Endothelial cell of umbilical vein (primary cell): ENCODE results near the gene PAPPA. TPM values are rescaled to one million over a fixed set of nuclear protein-coding genes. Genes with fewer than 3 reads are reported as not detected.

Experiments
- BruUV-seq: library from RNA; stranded (reverse); fragments of 400-500 nt; replicated peaks from 2 replicates; lab custom pipeline; 2021; lab: Mats Ljungman, UMichigan
- CTCF ChIA-PET: fragments of 300-600, 350-600 bp; sonication (Branson Sonifier 250); formaldehyde crosslinking; loops from one replicate; lab custom pipeline; 2021; ENCODE audit warnings: antibody characterized with exemption, inconsistent platforms; lab: Charles Lee
- POLR2A ChIA-PET: fragments of 300-600, 350-600 bp; sonication (Branson Sonifier 250); formaldehyde crosslinking; loops from one replicate; lab custom pipeline; 2021; ENCODE audit warnings: antibody characterized with exemption, inconsistent platforms; lab: Charles Lee
- DNase-seq: peaks from one replicate; pipeline ENCODE4 v3.0.0-alpha.2; 2011; ENCODE audit warnings: low read depth, low spot score
- FAIRE-seq: peaks from 2 replicates; lab custom pipeline; 2011; peaks lifted over from hg19 to GRCh38; lab: Jason Lieb, UNC
- H2AFZ ChIP-seq: 2 replicates; pipeline ENCODE4 v1.6.0; 2012; ENCODE audit warnings: low read depth, low read length, control low read depth, inconsistent platforms
- H3K27ac ChIP-seq: 2 replicates; pipeline ENCODE4 v1.5.1; 2011; ENCODE audit warnings: low read depth, mild to moderate bottlenecking, control low read depth, low read length, moderate library complexity; ENCODE audit not compliant: insufficient read depth
- H3K27me3 ChIP-seq, 2 experiments: 2 replicates each; pipeline versions ENCODE4 v1.6.0 to v1.6.1; 2011; ENCODE audit warnings: low read length in 2 of 2, mixed read lengths in 1 of 2; ENCODE audit not compliant: control insufficient read depth in 2 of 2, insufficient read depth in 2 of 2
- H3K36me3 ChIP-seq, 2 experiments: 2 replicates in 1 of 2; 3 replicates in 1 of 2; pipeline ENCODE4 v1.5.1; 2011; ENCODE audit warnings: low read length in 2 of 2, mild to moderate bottlenecking in 1 of 2, moderate library complexity in 1 of 2; ENCODE audit not compliant: control insufficient read depth in 2 of 2, insufficient read depth in 2 of 2; ENCODE audit errors: extremely low read depth in 1 of 2
- H3K4me1 ChIP-seq: 3 replicates; pipeline ENCODE4 v1.5.1; 2011; ENCODE audit warnings: mild to moderate bottlenecking, low read length; ENCODE audit not compliant: control insufficient read depth, insufficient read depth; ENCODE audit errors: extremely low read depth
- H3K4me2 ChIP-seq: 2 replicates; pipeline ENCODE4 v1.6.1; 2011; ENCODE audit warnings: low read length, control low read depth, mixed read lengths; ENCODE audit not compliant: insufficient read depth
- H3K4me3 ChIP-seq, 3 experiments: fragments of 200-600 bp in 1 of 3; sonication (generic), shearing (Covaris generic) in 1 of 3; replicated peaks in 1 of 3; 2 replicates each; pipeline ENCODE4 v1.5.1; 2011 to 2016; ENCODE audit warnings: control low read depth in 3 of 3, low read length in 3 of 3, mild to moderate bottlenecking in 2 of 3, inconsistent platforms in 1 of 3, low read depth in 1 of 3, moderate library complexity in 1 of 3; ENCODE audit not compliant: insufficient read depth in 1 of 3
- H3K79me2 ChIP-seq: 2 replicates; pipeline ENCODE4 v1.6.0; 2012; ENCODE audit warnings: low read length, inconsistent platforms; ENCODE audit not compliant: control insufficient read depth, insufficient read depth
- H3K9ac ChIP-seq: replicated peaks from 2 replicates; pipeline ENCODE3; 2011; ENCODE audit warnings: low read length, control low read depth; ENCODE audit not compliant: insufficient read depth; ENCODE audit errors: extremely low read depth
- H3K9me1 ChIP-seq: replicated peaks from 3 replicates; pipeline ENCODE4 v1.6.0; 2011; ENCODE audit warnings: mild to moderate bottlenecking, low read length; ENCODE audit not compliant: control insufficient read depth, insufficient read depth; ENCODE audit errors: extremely low read depth
- H3K9me3 ChIP-seq: replicated peaks from 2 replicates; pipeline ENCODE4 v1.5.1; 2012; ENCODE audit warnings: low read length, inconsistent platforms; ENCODE audit not compliant: control insufficient read depth, insufficient read depth
- H4K20me1 ChIP-seq: replicated peaks from 2 replicates; pipeline ENCODE3; 2011; ENCODE audit warnings: mild to moderate bottlenecking, low read length; ENCODE audit not compliant: control insufficient read depth, insufficient read depth; ENCODE audit errors: extremely low read depth
- CTCF ChIP-seq, 2 donors: IDR thresholded peaks; 1 replicate in 1 of 2; 2 replicates in 1 of 2; pipeline ENCODE4 v1.5.1; 2011; ENCODE audit warnings: low read length in 2 of 2, mild to moderate bottlenecking in 2 of 2, moderate library complexity in 2 of 2, control low read depth in 1 of 2, inconsistent platforms in 1 of 2, low read depth in 1 of 2; ENCODE audit not compliant: insufficient read depth in 1 of 2; ENCODE audit errors: extremely low read depth in 1 of 2
- MAX ChIP-seq: IDR thresholded peaks from 2 replicates; pipeline ENCODE4 v1.6.1; 2011; ENCODE audit not compliant: insufficient read depth, insufficient read length
- MYC ChIP-seq: IDR thresholded peaks from one replicate; pipeline ENCODE4 v1.6.1; 2011; ENCODE audit warnings: mild to moderate bottlenecking, low read depth, low read length
- dilution Hi-C: fragments of 300-500 bp; cut with MboI; formaldehyde crosslinking; loops from one replicate; pipeline ENCODE4 v1.15.0; 2019; ENCODE audit warnings: low sequenced_read_pairs; ENCODE audit not compliant: extremely low pct_ligation_motif_present
- intact Hi-C: fragments of 100-400 bp; cut with micrococcal nuclease; formaldehyde crosslinking; loops from one replicate; pipeline ENCODE4 v1.10.0; 2022
- polyA plus RNA-seq, 4 experiments: library from polyadenylated mRNA; depleted of rRNA in 3 of 4; stranded (reverse) in 3 of 4; unstranded in 1 of 4; fragments of >200 nt; gene quantifications; 2 replicates each; pipeline versions ENCODE4 v1.2.1 to v1.2.3, GENCODE V29; 2011 to 2012; ENCODE audit warnings: missing spikeins in 1 of 4
- total RNA-seq: library from RNA; stranded (reverse); gene quantifications from 2 replicates; pipeline ENCODE4 v1.2.3, GENCODE V29; 2021

Gene PAPPA
- total and polyA plus RNA-seq, 2 donors (not counting 3 experiments of a cell fraction or from before 2014, with no cell fraction given): 0.13 to 0.41 TPM

- no TSS peak for BruUV-seq
- no peak for FAIRE-seq
Observed at GRCh38 chr9:116149844-116150243, 3.7 kb upstream of the PAPPA start.

More at GRCh38 chr9:116149844-116150243, 3.7 kb upstream of the PAPPA start:
- H3K9me3 ChIP-seq: no peaks in the 10 kb centered on the region
- TF ChIP-seq MAX (no peak), MYC (no peak), CTCF (IDR thresholded peaks at IDR 0.05; ENCODE audit: extremely low read depth in 1 of 2, insufficient read depth in 1 of 2, low read depth in 1 of 2, low read length in 2 of 2) (peak; percentile 24 to 59)
- H3K79me2 ChIP-seq: no peaks in the 10 kb centered on the region
- no peak overlapping the region for H3K4me3 ChIP-seq
- ChIA-PET POLR2A (no interaction called here), CTCF (no interaction called here)
- H3K4me2 ChIP-seq: no peak overlapping the region
- no peak for DNase-seq
- intact Hi-C loops (no loop called here), dilution Hi-C loops (no loop called here)
- peaks cover 2% of the 10 kb centered on the region for H3K4me1 ChIP-seq
- H3K27ac ChIP-seq: no peak overlapping the region
- no peaks in the 10 kb centered on the region for H3K36me3 ChIP-seq
- H3K9ac ChIP-seq: no peak overlapping the region
- peaks cover 0 to 8% of the 10 kb centered on the region in 2 experiments for H3K27me3 ChIP-seq
- H3K9me1 ChIP-seq: no peaks in the 10 kb centered on the region
- H4K20me1 ChIP-seq: no peaks in the 10 kb centered on the region
- no peak overlapping the region for H2AFZ ChIP-seq
